GM21717 (cell line): Measurements from ENCODE around the gene UBE2V1.
A peak's percentile ranks its signal among the peaks of the same experiment; 100 is the strongest.
"Not testable (repeated sequence)": the region's sequence is repeated elsewhere in the genome, so short reads cannot be mapped to it uniquely, and the experiment has no call there.

ENCODE experiments used
- ATAC-seq: cut with Tn5 transposase; IDR thresholded peaks from one replicate; pipeline ENCODE4 v1.9.1; 2021; ENCODE audit warnings: mild to moderate bottlenecking, moderate library complexity; ENCODE audit not compliant: unreplicated experiment

Gene UBE2V1

DNA sequence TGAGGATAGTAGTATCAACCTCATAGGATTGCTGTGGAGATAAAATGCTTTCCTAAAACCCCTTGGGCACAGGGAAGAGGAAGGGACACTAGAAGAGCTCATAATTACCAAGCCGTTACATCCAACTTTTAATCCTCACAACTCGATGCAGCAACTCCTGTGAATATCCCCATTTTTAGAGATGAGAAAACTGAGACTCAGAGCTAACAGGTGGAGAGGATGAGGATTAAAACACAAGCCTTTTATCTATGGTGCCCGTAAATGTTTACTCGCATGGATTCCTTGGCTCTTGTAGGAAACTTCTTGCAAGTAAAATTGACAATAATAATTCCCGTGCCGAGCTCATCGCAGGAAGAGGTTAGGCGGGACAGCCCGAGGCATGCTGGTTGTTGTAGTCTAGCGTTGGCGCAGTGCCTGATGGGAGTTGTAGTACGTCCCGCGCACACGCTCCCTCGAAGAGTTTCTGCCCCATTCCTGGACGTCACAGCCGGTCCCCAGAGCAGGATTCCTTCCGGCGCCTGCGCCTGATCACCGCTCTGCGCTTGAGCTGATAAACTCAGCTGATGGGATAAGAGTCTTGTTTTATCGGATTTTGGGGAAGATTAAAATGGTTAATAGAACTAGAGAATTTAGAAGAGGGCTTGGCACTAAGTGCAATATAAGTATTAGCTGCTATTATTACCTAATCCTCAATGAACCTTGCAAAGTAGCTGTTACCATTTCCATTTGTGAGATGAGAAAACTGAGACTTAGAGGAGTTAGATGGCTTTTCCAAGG is 2.8 kb upstream of the UBE2V1 start:
- peak; percentile 55 for ATAC-seq

DNA sequence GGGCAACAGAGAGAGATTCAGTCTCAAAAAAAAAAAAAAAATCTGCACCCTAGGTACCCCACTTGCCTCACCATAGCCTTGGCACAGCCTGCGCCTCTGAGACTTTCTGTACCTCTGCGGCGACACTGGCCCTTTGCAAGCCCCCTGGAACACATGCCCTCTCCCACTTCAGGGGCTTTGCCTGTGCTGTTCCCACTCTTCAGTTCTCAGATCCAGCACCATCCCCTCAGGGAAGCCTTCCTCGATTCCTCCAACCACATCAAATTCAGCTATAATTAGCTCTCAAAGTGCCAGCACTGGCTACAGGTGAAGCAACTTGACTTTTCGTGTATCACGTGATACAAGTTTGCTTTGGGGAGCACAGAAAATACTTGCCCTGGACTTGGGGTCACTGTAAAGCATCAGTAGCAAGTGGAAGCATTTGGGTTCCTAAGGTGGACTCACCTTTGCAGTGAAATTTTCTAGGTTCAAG is 2.1 kb upstream of the UBE2V1 start:
- no peak for ATAC-seq

DNA sequence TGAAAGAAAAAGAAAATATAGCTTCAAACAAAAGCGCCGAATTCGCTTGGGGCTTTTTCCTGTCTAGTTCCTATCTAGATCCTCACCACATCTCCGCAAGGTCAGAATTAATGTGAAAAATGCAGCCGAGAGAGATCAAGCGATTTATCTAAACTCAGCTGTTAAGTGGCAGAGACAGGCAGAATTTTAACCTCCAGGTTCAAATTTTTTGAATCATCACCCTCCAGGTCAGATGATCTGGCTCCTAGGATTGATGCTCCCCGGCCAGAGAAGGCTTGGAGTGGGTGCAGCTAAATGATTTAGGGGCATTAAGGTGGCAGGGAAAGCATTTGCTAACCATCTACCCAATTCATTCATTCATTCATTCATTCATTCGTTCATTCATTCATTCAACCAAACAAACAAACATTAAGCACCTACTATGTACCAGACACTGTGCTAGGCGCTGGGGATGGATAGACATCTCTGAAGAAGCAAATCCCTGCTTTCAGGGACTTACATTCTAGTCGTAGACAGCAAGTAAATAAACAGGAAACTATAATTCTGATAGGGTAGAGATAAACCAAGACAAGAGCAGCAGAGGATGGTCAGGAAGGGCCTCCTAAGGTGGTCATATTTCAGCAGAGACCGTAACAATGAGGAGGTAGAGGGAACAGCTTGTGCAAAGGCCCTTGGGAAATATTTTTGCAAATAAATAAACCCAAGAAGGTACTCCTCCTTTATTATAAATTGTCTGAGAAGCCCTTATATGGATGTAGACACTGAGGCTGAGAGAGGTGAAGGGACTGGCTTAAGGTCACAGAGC is 672 bp upstream of the UBE2V1 start:
- ATAC-seq: no peak

DNA sequence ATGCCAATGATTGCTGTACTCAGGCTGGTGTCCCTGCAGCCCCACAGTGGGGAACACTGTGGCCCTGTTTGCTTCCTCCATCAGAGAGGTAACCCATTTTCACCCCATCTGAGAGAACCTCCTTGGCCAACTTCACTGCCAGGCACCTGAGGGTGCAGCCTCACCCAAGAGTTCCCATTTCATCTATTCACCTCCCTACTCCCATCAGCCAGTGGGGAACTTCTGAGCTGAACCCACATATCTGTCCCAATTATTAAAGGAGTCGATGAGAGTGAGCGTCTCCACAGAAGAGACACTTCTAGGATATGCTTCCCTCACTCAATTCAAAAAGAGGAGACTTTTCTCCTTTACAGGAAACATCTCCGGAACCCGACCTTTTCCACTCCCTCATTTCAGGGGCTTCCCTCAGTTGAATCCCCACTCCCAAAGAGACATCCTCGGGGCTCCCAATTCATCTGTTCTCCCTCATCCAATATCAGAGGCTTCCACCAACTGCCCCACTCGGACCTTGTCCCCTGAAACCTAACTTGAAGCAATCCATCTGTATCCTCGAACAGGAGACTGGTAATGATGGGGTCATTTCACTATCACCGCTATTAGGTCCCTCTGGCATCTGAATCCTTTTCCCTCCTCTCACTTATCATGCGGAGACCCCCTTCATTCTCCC is 988 bp downstream of the UBE2V1 start:
- ATAC-seq: no peak

DNA sequence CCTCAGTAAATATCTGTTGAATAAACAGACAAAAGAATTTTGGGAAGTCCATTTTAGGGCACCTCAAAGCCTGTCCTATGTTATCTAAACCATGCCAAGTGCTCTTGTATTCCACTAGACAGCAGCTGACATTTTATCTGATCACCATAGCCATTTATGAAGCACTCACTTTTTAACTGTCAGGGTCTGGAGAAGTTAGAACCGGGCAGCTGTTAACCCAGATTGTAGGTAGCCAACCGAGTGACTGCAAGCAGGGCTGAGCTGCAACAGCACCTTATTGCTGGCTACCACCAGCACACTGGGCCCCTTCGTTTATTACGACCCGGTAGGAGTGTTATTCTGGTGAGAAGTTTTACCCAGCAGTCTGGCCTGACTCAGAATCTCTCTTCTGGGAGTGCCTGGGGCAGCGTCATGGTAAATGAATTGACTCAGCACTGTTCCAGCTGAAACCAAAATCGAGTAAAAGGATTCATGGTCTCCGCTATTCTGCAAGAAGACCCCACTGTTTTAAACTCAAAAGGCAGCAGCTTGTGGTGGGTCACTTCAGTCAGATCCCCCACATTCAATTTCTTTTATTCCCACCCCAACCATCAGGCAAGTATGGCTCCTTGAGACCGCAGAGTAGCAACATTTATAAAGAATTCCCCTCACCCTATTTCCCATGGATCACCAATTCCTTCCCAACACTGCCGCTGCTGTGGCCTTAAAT is 1.7 kb downstream of the UBE2V1 start:
- no peak for ATAC-seq

DNA sequence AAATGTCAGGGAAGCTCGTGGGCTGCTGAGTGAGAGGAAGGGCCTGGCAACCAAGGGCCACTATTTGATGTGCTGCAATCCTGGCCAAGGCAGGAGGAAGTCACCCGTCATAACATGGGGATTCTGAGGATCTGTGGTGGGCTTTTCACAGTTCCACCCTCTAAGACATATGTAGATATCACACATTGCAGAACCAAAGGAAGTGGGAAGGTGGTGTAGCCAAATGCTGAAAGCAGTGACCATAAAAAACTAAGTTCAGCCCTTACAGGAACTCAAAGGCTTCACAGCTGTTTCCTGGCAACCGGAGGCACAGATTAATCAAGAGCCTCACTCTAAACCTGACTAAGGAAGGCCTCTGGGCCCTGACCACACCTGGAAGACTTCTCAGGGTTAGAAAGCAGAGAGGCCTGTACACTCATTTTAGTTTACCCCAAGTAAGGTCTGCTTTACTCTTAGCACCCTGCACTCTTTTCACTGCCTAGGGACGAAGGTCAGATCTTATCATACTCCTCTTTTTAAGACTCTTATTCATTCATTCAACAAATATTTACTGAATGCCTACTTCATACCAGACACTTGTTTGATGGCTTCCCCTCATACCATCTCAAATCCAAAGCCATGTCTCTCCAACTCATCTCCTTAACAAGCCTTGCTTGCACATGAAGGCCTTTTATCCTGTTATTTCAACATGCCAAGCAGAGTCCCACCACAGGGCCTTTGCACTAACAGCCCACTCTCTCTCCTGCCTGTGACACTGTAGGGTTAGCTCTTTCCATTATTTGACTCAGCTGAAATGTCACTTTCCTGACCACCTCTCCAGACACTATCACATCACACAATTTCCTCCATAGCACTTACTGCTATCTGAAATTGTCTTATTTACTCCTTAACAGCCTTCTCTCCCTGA is 2.6 kb downstream of the UBE2V1 start:
- ATAC-seq: no peak

DNA sequence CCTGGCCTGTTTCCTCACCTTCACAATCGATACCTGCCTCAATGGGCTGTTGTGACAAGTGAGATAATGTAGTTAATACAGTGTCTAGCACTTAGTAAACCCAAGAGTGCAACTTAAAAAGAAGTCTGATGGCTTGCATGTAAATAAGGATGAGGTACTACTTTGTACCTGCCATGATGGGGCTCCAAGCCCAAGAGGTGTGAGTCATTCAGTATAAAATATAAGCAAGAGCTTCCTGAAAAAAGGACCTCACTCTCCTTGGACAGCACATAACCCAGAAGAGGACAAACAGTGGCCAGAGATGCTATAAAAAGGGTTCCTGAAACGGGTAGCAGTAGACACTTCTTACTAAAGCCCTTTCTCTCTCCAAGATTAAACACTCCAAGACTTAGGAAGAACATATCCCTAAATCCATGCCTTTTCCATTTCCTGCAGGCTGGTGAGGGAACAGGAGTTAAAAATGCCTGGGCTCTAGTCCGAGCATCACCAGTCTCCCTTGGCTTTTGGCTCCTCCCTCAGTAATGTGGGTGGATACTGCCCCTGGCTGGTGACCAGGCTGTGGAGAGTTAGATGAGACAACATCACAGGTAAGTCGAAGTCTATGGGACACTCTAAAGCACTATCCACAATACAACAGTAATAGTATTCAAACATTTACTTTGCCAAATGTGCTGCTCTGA is 4.3 kb downstream of the UBE2V1 start:
- no peak for ATAC-seq

DNA sequence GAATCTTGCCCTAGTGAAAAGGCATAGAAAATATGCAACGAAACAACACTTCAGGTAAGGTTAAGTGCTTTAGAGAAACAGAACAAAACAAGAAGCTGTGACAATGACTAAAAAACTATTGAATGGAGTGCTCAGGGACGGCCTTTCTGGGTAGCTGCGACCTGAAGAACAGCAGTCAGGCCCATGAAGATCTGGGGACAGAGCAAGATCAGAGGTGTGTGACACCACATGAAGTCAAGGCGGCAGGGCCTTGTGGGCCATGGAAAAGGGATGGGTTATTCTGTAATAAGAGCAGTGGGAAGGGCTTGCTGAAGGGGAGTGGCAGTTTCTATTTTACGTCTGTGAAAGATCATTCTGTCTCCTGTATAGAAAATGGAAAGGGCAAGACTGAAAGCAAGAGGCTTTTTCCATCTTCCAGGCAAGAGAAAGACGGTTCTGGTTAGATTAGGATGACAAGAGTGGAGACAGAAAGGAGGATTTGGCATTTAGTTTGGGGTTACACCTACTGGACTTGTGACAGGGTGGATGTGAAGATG is 5.1 kb downstream of the UBE2V1 start:
- no peak for ATAC-seq

DNA sequence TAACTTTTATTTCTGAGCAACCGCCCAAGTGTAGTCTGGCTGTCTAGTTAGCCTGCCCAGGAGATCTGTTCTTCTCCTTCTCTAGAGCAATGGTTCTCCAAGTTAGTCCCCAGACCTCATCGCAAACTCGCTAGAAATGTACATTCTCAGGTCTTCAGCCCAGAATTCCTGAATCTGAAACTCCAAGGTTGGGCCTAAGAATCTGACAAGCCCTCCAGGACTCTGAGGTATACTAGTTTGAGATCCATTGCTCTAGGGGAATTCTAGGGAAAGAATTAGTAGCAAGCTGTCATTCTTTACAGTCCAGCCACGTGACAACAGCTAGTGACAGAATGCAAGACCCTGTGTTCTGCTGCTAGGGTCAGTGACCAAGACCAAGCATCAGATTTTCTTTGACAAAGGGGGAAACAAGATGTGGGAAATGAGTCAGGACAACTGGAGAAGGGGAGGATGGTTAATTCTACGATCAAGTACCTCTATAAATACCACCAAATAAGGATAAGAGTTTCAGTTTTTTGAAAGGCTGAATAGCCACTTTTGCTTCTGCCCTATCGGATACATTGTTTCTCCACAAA is 5.8 kb downstream of the UBE2V1 start:
- ATAC-seq: no peak

DNA sequence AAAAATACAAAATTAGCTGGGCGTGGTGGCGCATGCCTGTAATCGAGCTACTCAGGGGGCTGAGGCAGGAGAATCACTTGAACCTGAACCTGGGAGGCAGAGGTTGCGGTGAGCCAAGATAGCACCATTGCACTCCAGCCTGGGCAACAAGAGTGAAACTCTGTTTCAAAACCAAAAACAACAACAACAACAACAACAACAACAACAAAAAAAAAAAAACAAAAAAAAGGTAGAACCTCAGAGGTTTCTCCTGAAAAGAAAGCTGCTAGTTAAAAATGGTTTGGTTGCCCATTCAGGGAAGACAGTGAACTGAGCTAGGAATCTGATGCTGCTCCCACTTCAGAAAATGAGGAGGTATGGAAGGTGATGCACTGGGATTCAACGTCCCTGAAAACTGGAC is 6.3 kb downstream of the UBE2V1 start:
- ATAC-seq: not testable (repeated sequence)

DNA sequence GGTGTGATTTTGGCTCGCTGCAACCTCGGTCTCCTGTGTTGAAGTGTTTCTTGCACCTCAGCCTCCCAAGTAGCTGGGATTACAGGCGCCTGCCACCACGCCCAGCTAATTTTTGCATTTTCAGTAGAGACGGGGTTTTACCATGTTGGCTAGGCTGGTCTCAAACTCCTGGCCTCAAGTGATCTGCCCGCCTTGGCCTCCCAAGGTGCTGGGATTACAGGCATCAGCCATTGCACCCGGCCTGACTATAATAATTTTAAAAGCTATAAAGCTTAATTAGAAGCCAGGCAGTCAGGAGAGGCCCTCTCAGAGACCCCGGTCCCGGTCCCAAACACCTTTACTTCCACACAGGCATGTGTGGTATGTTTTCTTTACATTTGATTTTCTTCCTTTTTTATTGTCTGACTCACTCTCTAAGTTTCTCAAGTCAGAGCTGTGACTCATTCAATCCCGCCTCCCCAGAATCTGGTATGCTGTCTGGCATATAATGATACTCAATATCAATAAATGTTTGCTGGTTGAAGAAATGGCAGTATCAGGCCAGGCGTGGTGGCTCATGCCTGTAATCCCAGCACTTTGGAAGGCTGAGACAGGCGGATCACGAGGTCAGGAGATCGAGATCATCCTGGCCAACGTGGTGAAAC is 9.4 kb downstream of the UBE2V1 start:
- not testable (repeated sequence) for ATAC-seq

DNA sequence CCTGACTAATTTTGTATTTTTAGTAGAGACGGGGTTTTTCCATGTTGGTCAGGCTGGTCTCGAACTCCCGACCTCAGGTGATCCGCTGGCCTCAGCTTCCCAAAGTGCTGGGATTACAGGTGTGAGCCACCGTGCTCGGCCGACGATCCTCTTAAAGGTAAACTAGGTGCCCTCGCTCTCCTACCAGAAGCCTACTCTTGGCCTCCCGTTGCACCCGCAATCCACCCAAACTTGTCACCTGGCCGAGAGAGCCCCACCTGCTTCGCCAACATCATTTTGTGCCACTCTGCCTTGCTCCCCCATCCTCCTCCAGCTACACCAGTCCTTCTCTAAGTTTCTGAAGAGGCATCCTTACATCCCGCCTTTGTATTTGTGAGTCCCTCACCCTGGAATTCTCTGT is 10.4 kb downstream of the UBE2V1 start:
- ATAC-seq: not testable (repeated sequence)

DNA sequence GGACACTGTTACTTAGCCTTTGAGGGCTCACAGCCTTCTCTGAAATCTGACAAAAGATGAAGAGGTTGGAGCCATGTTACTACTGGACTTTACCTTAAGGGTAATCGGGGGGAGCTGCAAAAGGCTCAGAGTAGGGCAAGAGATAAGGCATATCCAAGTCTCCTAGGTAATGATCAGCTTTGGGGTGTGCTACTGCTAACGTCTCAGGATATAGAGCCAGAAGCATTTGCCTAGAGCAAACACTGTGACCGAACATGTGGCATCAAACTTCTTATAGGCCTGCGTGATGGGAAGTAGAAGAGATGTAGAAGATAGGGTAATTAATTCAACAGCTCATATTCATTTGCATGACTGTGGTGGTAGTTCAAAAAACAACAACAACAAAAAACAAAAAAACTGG is 11.1 kb downstream of the UBE2V1 start:
- ATAC-seq: no peak

DNA sequence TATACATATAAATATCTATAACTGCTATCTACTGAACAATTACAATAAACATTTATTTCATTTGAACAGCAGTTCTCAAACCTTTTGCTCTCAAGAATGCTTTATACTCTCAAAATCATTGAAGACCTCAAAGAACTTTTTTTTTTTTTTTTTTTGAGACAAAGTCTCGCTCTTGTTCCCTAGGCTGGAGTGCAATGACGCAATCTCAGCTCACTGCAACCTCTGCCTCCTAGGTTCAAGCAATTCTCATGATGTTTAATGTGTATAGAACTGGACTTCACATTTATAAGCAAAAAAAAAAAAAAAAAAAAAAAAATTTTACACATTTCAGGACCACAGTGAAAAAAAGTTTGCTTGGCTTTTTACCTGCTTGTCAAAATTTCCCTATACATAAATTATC is 11.7 kb downstream of the UBE2V1 start:
- ATAC-seq: no peak

DNA sequence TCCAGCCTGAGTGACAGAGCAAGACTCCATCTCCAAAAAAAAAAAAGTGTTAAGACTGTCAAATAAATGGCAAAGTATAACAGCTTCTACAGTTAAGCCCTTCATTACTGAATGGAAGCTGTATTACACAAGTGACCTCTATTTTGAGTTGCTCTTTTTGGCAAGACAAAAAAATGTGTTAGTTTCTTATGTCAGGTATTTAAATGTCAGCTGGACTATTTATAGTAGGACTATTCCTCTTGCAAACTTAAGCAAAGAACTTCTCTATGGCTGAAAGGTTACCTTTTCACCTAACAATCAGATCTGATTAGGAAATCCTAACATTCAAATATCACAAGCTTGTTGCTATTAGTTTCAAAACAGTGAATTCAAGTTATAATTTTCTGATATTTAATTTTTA is 12.4 kb downstream of the UBE2V1 start:
- ATAC-seq: no peak

DNA sequence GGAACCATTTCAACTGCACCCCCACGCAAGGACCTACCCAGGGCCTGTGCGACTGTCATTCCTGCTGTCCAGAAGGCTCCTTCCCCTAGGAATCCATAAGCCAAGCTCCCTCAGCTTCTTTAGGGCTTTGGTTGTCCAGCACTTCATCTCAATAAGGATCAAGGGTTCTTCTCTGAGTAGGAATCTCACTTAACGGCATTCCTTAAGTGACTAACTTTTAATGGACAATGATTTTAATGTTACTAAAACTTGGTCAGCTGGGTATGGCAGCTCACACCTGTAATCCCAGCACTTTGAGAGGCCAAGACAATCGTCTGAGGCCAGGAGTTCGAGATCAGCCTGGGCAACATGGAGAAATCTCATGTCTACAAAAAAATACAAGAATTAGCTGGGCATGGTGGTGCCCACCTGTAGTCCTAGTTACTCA is 13.4 kb downstream of the UBE2V1 start:
- no peak for ATAC-seq

DNA sequence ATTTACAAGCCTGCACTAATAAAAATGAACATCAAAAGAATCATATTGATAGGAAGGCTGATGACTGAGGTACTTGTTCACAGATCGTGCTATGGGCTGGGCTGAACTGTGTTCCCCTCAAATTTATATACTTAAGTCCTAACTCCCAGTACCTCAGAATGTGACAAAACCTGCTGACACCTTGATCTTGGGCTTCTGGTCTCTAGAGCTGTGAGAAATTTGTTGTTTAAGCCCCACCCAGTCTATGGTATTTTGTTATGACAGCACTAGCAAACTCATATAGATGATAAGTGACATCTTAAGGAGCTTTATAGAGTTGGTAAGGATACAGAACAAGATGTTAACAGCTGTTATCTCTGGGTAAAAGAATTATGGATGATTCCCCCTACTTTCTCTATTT is 13.8 kb downstream of the UBE2V1 start:
- no peak for ATAC-seq

DNA sequence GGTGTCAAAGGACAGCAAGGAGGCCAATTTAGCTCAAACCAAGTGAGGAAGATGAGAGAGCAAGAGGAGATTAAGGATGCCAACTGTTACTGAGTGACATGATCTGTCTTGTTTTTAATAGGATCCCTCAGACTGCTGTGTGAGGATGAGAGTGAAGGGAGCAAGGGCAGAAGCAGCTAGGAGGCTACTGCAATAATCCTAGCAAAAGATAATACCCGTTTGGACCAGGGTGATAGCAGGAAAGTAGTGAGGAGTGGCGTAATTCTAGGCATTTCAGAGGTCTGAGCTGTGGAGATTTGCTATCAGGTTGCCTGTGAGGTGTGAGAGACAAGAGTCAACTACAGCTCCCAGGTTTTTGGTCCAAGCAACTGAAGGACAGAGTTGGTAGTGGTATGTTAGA is 14.7 kb downstream of the UBE2V1 start:
- no peak for ATAC-seq
